Adrenal gland (tissue), 5 donors: ENCODE data around the gene GABARAP.

ENCODE experiments used
- POLR2A ChIP-seq, 2 donors: fragments of 450-650 bp; IDR thresholded peaks; one replicate each; pipeline ENCODE4 v1.6.1; 2017; ENCODE audit warnings: antibody characterized with exemption in 2 of 2, mild to moderate bottlenecking in 2 of 2, moderate library complexity in 1 of 2
- TF ChIP-seq, protein P1 (sequence below), 6 experiments: fragments of 450-650 bp in 4 of 6; fragments of 200-600 bp in 2 of 6; sonication (generic) in 1 of 6; IDR thresholded peaks; 1 replicate in 5 of 6; 2 replicates in 1 of 6; pipeline versions ENCODE4 v1.5.1 to v1.8.0; 2016 to 2021; ENCODE audit warnings: antibody characterized with exemption in 6 of 6, mild to moderate bottlenecking in 2 of 6, moderate library complexity in 1 of 6
- donor health status: DM: no; HTN: no; CAD: no.

DNA sequence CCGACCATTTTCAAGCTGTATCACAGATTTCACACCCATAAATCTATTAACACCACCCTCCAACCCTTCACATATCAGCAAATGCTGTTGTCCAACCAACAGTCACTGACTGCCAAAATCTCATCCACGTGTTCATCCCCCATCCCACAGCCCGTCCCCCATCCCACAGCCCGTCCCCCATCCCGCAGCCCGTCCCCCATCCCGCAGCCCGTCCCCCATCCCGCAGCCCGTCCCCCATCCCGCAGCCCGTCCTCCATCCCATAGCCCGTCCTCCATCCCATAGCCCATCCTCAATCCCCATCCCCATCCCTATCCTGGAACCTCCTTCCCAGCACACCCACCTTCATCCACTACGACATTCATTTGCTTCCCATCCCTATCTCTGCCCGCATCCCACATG lies 36.7 kb downstream of the GABARAP start:
- no peak for TF ChIP-seq POLR2A (IDR thresholded peaks at IDR 0.05)
- TF ChIP-seq, protein P1, sequence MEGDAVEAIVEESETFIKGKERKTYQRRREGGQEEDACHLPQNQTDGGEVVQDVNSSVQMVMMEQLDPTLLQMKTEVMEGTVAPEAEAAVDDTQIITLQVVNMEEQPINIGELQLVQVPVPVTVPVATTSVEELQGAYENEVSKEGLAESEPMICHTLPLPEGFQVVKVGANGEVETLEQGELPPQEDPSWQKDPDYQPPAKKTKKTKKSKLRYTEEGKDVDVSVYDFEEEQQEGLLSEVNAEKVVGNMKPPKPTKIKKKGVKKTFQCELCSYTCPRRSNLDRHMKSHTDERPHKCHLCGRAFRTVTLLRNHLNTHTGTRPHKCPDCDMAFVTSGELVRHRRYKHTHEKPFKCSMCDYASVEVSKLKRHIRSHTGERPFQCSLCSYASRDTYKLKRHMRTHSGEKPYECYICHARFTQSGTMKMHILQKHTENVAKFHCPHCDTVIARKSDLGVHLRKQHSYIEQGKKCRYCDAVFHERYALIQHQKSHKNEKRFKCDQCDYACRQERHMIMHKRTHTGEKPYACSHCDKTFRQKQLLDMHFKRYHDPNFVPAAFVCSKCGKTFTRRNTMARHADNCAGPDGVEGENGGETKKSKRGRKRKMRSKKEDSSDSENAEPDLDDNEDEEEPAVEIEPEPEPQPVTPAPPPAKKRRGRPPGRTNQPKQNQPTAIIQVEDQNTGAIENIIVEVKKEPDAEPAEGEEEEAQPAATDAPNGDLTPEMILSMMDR (IDR thresholded peaks at IDR 0.05) = no peak
